GM23338 (cell line): ENCODE data around the gene ZNF592.

ENCODE experiments used
- CREB1 ChIP-seq: fragments of 250-450 bp; sonication (Bioruptor Pico); IDR thresholded peaks from 2 replicates; pipeline ENCODE4 v1.5.0; 2020; ENCODE audit warnings: low read depth, mild to moderate bottlenecking, moderate library complexity
- EZH2 ChIP-seq: fragments of 200-600 bp; sonication (generic); IDR thresholded peaks from one replicate; pipeline ENCODE4 v1.8.0; 2017; ENCODE audit warnings: antibody characterized with exemption, mild to moderate bottlenecking, low read depth; ENCODE audit not compliant: unreplicated experiment
- EZH2phosphoT487 ChIP-seq: fragments of 200-600 bp; sonication (generic); IDR thresholded peaks from one replicate; pipeline ENCODE4 v1.8.1; 2018; ENCODE audit warnings: antibody characterized with exemption; ENCODE audit not compliant: unreplicated experiment
- JUNB ChIP-seq: IDR thresholded peaks from one replicate; pipeline ENCODE4 v1.6.1; 2016; ENCODE audit warnings: antibody characterized with exemption; ENCODE audit not compliant: unreplicated experiment
- NANOG ChIP-seq: IDR thresholded peaks from 2 replicates; pipeline ENCODE4 v1.6.1; 2016; ENCODE audit warnings: antibody characterized with exemption, borderline replicate concordance
- POLR2AphosphoS5 ChIP-seq: IDR thresholded peaks from 2 replicates; pipeline ENCODE4 v1.6.1; 2016; ENCODE audit warnings: antibody characterized with exemption, low read depth
- STAT1 ChIP-seq: IDR thresholded peaks from one replicate; pipeline ENCODE4 v1.6.1; 2016; ENCODE audit warnings: antibody characterized with exemption; ENCODE audit not compliant: unreplicated experiment
- ZNF114 ChIP-seq: fragments of 250-450 bp; sonication (Bioruptor Pico); IDR thresholded peaks from 2 replicates; pipeline ENCODE4 v1.5.0; 2020; ENCODE audit warnings: mild to moderate bottlenecking, moderate library complexity
- ZNF331 ChIP-seq: fragments of 250-450 bp; sonication (Bioruptor Pico); IDR thresholded peaks from 2 replicates; pipeline ENCODE4 v1.5.0; 2020; ENCODE audit warnings: low read depth, mild to moderate bottlenecking, moderate library complexity
- TF ChIP-seq, protein P1 (sequence below), 2 experiments: fragments of 200-600 bp in 1 of 2; sonication (generic) in 1 of 2; conservative IDR thresholded peaks; 2 replicates each; pipeline versions ENCODE4 v1.5.1 to v1.6.1; 2016 to 2017; ENCODE audit warnings: antibody characterized with exemption in 2 of 2, low read depth in 2 of 2, mild to moderate bottlenecking in 2 of 2, moderate library complexity in 1 of 2
- TF ChIP-seq, protein P2 (sequence below): IDR thresholded peaks from 2 replicates; pipeline ENCODE4 v1.6.1; 2016; ENCODE audit warnings: antibody characterized with exemption
- TF ChIP-seq, protein P3 (sequence below): IDR thresholded peaks from one replicate; pipeline ENCODE4 v1.6.1; 2018; ENCODE audit warnings: antibody characterized with exemption; ENCODE audit not compliant: unreplicated experiment
- TF ChIP-seq, protein P4 (sequence below): fragments of 250-450 bp; sonication (Bioruptor Pico); IDR thresholded peaks from 2 replicates; pipeline ENCODE4 v1.5.0; 2020; ENCODE audit warnings: mild to moderate bottlenecking, moderate library complexity

DNA sequence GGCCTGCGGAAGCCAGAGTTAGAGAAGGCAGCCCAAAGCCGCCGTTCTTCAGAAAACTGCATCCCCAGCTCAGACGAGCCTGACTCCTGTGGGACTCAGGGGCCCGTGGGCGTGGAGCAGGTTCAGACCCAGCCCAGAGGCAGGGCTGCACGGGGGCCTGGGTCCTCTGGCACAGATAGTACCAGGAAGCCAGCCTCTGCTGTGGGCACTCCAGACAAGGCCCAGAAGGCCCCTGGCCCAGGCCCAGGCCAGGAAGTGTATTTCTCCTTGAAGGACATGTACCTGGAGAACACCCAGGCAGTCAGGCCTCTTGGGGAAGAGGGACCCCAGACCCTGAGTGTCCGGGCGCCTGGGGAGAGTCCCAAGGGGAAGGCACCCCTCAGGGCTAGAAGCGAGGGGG lies 91.9 kb downstream of the ZNF592 start:
- TF ChIP-seq EZH2, result no peak
- TF ChIP-seq, protein P1, sequence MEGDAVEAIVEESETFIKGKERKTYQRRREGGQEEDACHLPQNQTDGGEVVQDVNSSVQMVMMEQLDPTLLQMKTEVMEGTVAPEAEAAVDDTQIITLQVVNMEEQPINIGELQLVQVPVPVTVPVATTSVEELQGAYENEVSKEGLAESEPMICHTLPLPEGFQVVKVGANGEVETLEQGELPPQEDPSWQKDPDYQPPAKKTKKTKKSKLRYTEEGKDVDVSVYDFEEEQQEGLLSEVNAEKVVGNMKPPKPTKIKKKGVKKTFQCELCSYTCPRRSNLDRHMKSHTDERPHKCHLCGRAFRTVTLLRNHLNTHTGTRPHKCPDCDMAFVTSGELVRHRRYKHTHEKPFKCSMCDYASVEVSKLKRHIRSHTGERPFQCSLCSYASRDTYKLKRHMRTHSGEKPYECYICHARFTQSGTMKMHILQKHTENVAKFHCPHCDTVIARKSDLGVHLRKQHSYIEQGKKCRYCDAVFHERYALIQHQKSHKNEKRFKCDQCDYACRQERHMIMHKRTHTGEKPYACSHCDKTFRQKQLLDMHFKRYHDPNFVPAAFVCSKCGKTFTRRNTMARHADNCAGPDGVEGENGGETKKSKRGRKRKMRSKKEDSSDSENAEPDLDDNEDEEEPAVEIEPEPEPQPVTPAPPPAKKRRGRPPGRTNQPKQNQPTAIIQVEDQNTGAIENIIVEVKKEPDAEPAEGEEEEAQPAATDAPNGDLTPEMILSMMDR (conservative IDR thresholded peaks at IDR 0.05; ENCODE audit: low read depth in 2 of 2), result no peak
- TF ChIP-seq, protein P2, sequence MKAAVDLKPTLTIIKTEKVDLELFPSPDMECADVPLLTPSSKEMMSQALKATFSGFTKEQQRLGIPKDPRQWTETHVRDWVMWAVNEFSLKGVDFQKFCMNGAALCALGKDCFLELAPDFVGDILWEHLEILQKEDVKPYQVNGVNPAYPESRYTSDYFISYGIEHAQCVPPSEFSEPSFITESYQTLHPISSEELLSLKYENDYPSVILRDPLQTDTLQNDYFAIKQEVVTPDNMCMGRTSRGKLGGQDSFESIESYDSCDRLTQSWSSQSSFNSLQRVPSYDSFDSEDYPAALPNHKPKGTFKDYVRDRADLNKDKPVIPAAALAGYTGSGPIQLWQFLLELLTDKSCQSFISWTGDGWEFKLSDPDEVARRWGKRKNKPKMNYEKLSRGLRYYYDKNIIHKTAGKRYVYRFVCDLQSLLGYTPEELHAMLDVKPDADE, result no peak
- no peak for TF ChIP-seq POLR2AphosphoS5
- TF ChIP-seq EZH2phosphoT487, result no peak
- TF ChIP-seq, protein P3, sequence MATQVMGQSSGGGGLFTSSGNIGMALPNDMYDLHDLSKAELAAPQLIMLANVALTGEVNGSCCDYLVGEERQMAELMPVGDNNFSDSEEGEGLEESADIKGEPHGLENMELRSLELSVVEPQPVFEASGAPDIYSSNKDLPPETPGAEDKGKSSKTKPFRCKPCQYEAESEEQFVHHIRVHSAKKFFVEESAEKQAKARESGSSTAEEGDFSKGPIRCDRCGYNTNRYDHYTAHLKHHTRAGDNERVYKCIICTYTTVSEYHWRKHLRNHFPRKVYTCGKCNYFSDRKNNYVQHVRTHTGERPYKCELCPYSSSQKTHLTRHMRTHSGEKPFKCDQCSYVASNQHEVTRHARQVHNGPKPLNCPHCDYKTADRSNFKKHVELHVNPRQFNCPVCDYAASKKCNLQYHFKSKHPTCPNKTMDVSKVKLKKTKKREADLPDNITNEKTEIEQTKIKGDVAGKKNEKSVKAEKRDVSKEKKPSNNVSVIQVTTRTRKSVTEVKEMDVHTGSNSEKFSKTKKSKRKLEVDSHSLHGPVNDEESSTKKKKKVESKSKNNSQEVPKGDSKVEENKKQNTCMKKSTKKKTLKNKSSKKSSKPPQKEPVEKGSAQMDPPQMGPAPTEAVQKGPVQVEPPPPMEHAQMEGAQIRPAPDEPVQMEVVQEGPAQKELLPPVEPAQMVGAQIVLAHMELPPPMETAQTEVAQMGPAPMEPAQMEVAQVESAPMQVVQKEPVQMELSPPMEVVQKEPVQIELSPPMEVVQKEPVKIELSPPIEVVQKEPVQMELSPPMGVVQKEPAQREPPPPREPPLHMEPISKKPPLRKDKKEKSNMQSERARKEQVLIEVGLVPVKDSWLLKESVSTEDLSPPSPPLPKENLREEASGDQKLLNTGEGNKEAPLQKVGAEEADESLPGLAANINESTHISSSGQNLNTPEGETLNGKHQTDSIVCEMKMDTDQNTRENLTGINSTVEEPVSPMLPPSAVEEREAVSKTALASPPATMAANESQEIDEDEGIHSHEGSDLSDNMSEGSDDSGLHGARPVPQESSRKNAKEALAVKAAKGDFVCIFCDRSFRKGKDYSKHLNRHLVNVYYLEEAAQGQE, result no peak
- TF ChIP-seq CREB1 (CRISPR knock-in tag), result no peak
- no peak for TF ChIP-seq ZNF114 (CRISPR knock-in tag)
- no peak for TF ChIP-seq STAT1
- TF ChIP-seq JUNB, result no peak
- no peak for TF ChIP-seq NANOG
- no peak for TF ChIP-seq ZNF331 (CRISPR knock-in tag)
- TF ChIP-seq, protein P4, sequence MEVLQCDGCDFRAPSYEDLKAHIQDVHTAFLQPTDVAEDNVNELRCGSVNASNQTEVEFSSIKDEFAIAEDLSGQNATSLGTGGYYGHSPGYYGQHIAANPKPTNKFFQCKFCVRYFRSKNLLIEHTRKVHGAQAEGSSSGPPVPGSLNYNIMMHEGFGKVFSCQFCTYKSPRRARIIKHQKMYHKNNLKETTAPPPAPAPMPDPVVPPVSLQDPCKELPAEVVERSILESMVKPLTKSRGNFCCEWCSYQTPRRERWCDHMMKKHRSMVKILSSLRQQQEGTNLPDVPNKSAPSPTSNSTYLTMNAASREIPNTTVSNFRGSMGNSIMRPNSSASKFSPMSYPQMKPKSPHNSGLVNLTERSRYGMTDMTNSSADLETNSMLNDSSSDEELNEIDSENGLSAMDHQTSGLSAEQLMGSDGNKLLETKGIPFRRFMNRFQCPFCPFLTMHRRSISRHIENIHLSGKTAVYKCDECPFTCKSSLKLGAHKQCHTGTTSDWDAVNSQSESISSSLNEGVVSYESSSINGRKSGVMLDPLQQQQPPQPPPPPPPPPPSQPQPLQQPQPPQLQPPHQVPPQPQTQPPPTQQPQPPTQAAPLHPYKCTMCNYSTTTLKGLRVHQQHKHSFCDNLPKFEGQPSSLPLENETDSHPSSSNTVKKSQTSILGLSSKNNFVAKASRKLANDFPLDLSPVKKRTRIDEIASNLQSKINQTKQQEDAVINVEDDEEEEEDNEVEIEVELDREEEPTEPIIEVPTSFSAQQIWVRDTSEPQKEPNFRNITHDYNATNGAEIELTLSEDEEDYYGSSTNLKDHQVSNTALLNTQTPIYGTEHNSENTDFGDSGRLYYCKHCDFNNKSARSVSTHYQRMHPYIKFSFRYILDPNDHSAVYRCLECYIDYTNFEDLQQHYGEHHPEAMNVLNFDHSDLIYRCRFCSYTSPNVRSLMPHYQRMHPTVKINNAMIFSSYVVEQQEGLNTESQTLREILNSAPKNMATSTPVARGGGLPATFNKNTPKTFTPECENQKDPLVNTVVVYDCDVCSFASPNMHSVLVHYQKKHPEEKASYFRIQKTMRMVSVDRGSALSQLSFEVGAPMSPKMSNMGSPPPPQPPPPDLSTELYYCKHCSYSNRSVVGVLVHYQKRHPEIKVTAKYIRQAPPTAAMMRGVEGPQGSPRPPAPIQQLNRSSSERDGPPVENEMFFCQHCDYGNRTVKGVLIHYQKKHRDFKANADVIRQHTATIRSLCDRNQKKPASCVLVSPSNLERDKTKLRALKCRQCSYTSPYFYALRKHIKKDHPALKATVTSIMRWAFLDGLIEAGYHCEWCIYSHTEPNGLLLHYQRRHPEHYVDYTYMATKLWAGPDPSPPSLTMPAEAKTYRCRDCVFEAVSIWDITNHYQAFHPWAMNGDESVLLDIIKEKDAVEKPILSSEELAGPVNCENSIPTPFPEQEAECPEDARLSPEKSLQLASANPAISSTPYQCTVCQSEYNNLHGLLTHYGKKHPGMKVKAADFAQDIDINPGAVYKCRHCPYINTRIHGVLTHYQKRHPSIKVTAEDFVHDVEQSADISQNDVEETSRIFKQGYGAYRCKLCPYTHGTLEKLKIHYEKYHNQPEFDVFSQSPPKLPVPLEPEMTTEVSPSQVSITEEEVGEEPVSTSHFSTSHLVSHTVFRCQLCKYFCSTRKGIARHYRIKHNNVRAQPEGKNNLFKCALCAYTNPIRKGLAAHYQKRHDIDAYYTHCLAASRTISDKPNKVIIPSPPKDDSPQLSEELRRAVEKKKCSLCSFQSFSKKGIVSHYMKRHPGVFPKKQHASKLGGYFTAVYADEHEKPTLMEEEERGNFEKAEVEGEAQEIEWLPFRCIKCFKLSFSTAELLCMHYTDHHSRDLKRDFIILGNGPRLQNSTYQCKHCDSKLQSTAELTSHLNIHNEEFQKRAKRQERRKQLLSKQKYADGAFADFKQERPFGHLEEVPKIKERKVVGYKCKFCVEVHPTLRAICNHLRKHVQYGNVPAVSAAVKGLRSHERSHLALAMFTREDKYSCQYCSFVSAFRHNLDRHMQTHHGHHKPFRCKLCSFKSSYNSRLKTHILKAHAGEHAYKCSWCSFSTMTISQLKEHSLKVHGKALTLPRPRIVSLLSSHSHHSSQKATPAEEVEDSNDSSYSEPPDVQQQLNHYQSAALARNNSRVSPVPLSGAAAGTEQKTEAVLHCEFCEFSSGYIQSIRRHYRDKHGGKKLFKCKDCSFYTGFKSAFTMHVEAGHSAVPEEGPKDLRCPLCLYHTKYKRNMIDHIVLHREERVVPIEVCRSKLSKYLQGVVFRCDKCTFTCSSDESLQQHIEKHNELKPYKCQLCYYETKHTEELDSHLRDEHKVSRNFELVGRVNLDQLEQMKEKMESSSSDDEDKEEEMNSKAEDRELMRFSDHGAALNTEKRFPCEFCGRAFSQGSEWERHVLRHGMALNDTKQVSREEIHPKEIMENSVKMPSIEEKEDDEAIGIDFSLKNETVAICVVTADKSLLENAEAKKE (CRISPR knock-in tag), result no peak
